Caco-2 (cell line): ENCODE data around the gene OPN5. TPM values are rescaled to one million over a fixed set of nuclear protein-coding genes. Genes with fewer than 3 reads are reported as not detected.

Source experiments
- BruUV-seq: library from RNA; stranded (reverse); fragments of 400-500 nt; replicated peaks from 2 replicates; lab custom pipeline; 2021; lab: Mats Ljungman, UMichigan
- CTCF ChIA-PET: fragments of 300-600 bp; sonication (Branson Sonifier 250); formaldehyde crosslinking; loops from one replicate; lab custom pipeline; 2022; ENCODE audit warnings: antibody characterized with exemption; lab: Charles Lee
- POLR2A ChIA-PET: fragments of 300-600 bp; sonication (Branson Sonifier 250); formaldehyde crosslinking; loops from one replicate; lab custom pipeline; 2022; ENCODE audit warnings: antibody characterized with exemption; lab: Charles Lee
- DNase-seq, 2 experiments: peaks; one replicate each; pipeline versions ENCODE4 v3.0.0 to v3.0.0-alpha.2; 2020 to 2022
- H3K27me3 ChIP-seq: replicated peaks from 2 replicates; pipeline ENCODE4 v1.6.0; 2011; ENCODE audit warnings: low read length; ENCODE audit not compliant: control insufficient read depth, insufficient read depth
- H3K36me3 ChIP-seq: 2 replicates; pipeline ENCODE4 v1.5.1; 2011; ENCODE audit warnings: low read length; ENCODE audit not compliant: control insufficient read depth, insufficient read depth
- H3K4me1 ChIP-seq: fragments of 250-450 bp; sonication (Bioruptor Pico); 2 replicates; pipeline ENCODE4 v1.5.1; 2020; ENCODE audit warnings: mild to moderate bottlenecking
- H3K4me3 ChIP-seq: 2 replicates; pipeline ENCODE4 v1.5.1; 2011; ENCODE audit warnings: low read depth, mild to moderate bottlenecking, control low read depth, low read length
- H3K9me3 ChIP-seq: fragments of 250-450 bp; sonication (Bioruptor Pico); 2 replicates; pipeline ENCODE4 v1.5.1; 2020; ENCODE audit warnings: mild to moderate bottlenecking, moderate library complexity
- H3K27ac Mint-ChIP-seq: one replicate; pipeline ENCODE4 v1.8.0; 2022; ENCODE audit warnings: mixed read lengths; ENCODE audit not compliant: unreplicated experiment
- H3K27me3 Mint-ChIP-seq: one replicate; pipeline ENCODE4 v1.8.0; 2022; ENCODE audit warnings: mixed read lengths; ENCODE audit not compliant: insufficient read depth, unreplicated experiment
- H3K36me3 Mint-ChIP-seq: one replicate; pipeline ENCODE4 v1.8.0; 2022; ENCODE audit warnings: mild to moderate bottlenecking, mixed read lengths; ENCODE audit not compliant: insufficient read depth, unreplicated experiment
- H3K4me1 Mint-ChIP-seq: one replicate; pipeline ENCODE4 v1.8.0; 2022; ENCODE audit warnings: low read depth, mixed read lengths; ENCODE audit not compliant: unreplicated experiment
- H3K4me3 Mint-ChIP-seq: one replicate; pipeline ENCODE4 v1.8.0; 2022; ENCODE audit warnings: mild to moderate bottlenecking, moderate library complexity, mixed read lengths; ENCODE audit not compliant: unreplicated experiment
- H3K9me3 Mint-ChIP-seq: one replicate; pipeline ENCODE4 v1.8.0; 2022; ENCODE audit warnings: mixed read lengths; ENCODE audit not compliant: unreplicated experiment
- intact Hi-C: fragments of 100-400 bp; cut with micrococcal nuclease; formaldehyde crosslinking; loops from one replicate; pipeline ENCODE4 v1.10.0; 2022; ENCODE audit not compliant: unreplicated experiment
- total RNA-seq: library from RNA; stranded (reverse); gene quantifications from 2 replicates; pipeline ENCODE4 v1.2.3, GENCODE V29; 2022
- TF ChIP-seq, protein P1 (sequence below), 2 experiments: fragments of 200-600 bp in 1 of 2; IDR thresholded peaks; 1 replicate in 1 of 2; 2 replicates in 1 of 2; pipeline versions ENCODE4 v1.5.1 to v1.8.0; 2011 to 2022; ENCODE audit warnings: antibody characterized with exemption in 1 of 2, control low read depth in 1 of 2, inconsistent platforms in 1 of 2, low read depth in 1 of 2, low read length in 1 of 2, mild to moderate bottlenecking in 1 of 2, moderate library complexity in 1 of 2; ENCODE audit not compliant: insufficient read depth in 1 of 2, severe bottlenecking in 1 of 2, unreplicated experiment in 1 of 2

Gene OPN5
- total RNA-seq, 1 experiment from 2014 or later, result not detected

GRCh38 chr6:47832386-47833100 lies 50.7 kb downstream of the OPN5 start:
- TF ChIP-seq, protein P1, sequence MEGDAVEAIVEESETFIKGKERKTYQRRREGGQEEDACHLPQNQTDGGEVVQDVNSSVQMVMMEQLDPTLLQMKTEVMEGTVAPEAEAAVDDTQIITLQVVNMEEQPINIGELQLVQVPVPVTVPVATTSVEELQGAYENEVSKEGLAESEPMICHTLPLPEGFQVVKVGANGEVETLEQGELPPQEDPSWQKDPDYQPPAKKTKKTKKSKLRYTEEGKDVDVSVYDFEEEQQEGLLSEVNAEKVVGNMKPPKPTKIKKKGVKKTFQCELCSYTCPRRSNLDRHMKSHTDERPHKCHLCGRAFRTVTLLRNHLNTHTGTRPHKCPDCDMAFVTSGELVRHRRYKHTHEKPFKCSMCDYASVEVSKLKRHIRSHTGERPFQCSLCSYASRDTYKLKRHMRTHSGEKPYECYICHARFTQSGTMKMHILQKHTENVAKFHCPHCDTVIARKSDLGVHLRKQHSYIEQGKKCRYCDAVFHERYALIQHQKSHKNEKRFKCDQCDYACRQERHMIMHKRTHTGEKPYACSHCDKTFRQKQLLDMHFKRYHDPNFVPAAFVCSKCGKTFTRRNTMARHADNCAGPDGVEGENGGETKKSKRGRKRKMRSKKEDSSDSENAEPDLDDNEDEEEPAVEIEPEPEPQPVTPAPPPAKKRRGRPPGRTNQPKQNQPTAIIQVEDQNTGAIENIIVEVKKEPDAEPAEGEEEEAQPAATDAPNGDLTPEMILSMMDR (IDR thresholded peaks at IDR 0.05; ENCODE audit: insufficient read depth in 1 of 2, low read depth in 1 of 2, low read length in 1 of 2, severe bottlenecking in 1 of 2, unreplicated experiment in 1 of 2), result no peak
- intact Hi-C loops, result no loop called here
- DNase-seq, result no peak
- Histone ChIP-seq H3K4me3 (no peak overlapping the region), H3K27me3 (no peaks in the 10 kb centered on the region), H3K9me3 (no peaks in the 10 kb centered on the region), H3K36me3 (no peaks in the 10 kb centered on the region), H3K4me1 (no peaks in the 10 kb centered on the region)
- CTCF ChIA-PET, result no interaction called here
- POLR2A ChIA-PET, result no interaction called here
- Mint-ChIP-seq H3K9me3 (no peaks in the 10 kb centered on the region), H3K4me1 (no peaks in the 10 kb centered on the region), H3K27me3 (peaks cover 7% of the 10 kb centered on the region), H3K27ac (no peak overlapping the region), H3K36me3 (no peaks in the 10 kb centered on the region), H3K4me3 (no peak overlapping the region)
- BruUV-seq, result no TSS peak

- H3K36me3 Mint-ChIP-seq, result no peaks in the 10 kb centered on the region
These were observed 52.4 kb downstream of the OPN5 start for GRCh38 chr6:47834196-47834595.

GRCh38 chr6:47836046-47836445 lies 54.2 kb downstream of the OPN5 start:
- no peak overlapping the region for H3K4me3 ChIP-seq
- no peak overlapping the region for H3K4me3 Mint-ChIP-seq
- intact Hi-C loops, result no loop called here
- no peaks in the 10 kb centered on the region for H3K9me3 Mint-ChIP-seq
- no peaks in the 10 kb centered on the region for H3K36me3 Mint-ChIP-seq
- peaks cover 7% of the 10 kb centered on the region for H3K27me3 Mint-ChIP-seq
- ChIA-PET CTCF (no interaction called here), POLR2A (no interaction called here)
- no peaks in the 10 kb centered on the region for H3K4me1 Mint-ChIP-seq
- H3K27me3 ChIP-seq, result no peaks in the 10 kb centered on the region
- BruUV-seq, result no TSS peak
- TF ChIP-seq, protein P1 (IDR thresholded peaks at IDR 0.05; ENCODE audit: insufficient read depth in 1 of 2, low read depth in 1 of 2, low read length in 1 of 2, severe bottlenecking in 1 of 2, unreplicated experiment in 1 of 2), result no peak
- H3K36me3 ChIP-seq, result no peaks in the 10 kb centered on the region
- H3K9me3 ChIP-seq, result no peaks in the 10 kb centered on the region
- no peak overlapping the region for H3K27ac Mint-ChIP-seq
- no peaks in the 10 kb centered on the region for H3K4me1 ChIP-seq
- DNase-seq, result no peak

More at GRCh38 chr6:47834196-47834595, 52.4 kb downstream of the OPN5 start:
- no TSS peak for BruUV-seq
- no peak for DNase-seq
- intact Hi-C loops, result no loop called here
- no peak overlapping the region for H3K4me3 ChIP-seq
- TF ChIP-seq, protein P1 (IDR thresholded peaks at IDR 0.05; ENCODE audit: insufficient read depth in 1 of 2, low read depth in 1 of 2, low read length in 1 of 2, severe bottlenecking in 1 of 2, unreplicated experiment in 1 of 2), result no peak
- ChIA-PET POLR2A (no interaction called here), CTCF (no interaction called here)
- Mint-ChIP-seq H3K4me1 (no peaks in the 10 kb centered on the region), H3K27ac (no peak overlapping the region), H3K4me3 (no peak overlapping the region), H3K9me3 (no peaks in the 10 kb centered on the region), H3K27me3 (peaks cover 3% of the 10 kb centered on the region)
- H3K4me1 ChIP-seq, result no peaks in the 10 kb centered on the region
- no peaks in the 10 kb centered on the region for H3K9me3 ChIP-seq
- H3K36me3 ChIP-seq, result no peaks in the 10 kb centered on the region
- H3K27me3 ChIP-seq, result no peaks in the 10 kb centered on the region
